ENCODE measurements around the gene MTCL1. TPM values are rescaled to one million over a fixed set of nuclear protein-coding genes. Genes with fewer than 3 reads are reported as not detected.

The MTCL1 gene
- total and polyA plus RNA-seq, 2 of the 8 experiments (the other 6 are each of a cell fraction or from before 2014, with no cell fraction given): 16.6 to 60.8 TPM

DNA sequence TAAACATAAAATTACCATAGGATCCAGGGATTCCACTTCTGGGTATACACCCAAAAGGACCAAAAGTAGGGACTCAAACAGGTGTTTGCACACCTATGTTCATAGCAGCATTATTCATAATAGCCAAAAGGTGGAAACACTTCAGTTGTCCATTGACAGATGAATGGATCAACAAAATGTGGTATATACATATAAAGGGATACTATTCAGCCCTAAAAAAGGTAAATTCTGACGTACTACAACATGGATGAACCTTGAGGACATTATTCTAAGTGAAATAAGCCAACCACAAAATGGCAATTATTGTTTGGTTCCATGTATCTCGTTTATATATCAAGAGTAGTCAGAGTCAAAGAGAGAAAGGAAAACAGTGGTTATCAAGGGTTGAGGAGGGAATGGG, 128.1 kb downstream of the MTCL1 start (continued):
- TF ChIP-seq, protein P1, sequence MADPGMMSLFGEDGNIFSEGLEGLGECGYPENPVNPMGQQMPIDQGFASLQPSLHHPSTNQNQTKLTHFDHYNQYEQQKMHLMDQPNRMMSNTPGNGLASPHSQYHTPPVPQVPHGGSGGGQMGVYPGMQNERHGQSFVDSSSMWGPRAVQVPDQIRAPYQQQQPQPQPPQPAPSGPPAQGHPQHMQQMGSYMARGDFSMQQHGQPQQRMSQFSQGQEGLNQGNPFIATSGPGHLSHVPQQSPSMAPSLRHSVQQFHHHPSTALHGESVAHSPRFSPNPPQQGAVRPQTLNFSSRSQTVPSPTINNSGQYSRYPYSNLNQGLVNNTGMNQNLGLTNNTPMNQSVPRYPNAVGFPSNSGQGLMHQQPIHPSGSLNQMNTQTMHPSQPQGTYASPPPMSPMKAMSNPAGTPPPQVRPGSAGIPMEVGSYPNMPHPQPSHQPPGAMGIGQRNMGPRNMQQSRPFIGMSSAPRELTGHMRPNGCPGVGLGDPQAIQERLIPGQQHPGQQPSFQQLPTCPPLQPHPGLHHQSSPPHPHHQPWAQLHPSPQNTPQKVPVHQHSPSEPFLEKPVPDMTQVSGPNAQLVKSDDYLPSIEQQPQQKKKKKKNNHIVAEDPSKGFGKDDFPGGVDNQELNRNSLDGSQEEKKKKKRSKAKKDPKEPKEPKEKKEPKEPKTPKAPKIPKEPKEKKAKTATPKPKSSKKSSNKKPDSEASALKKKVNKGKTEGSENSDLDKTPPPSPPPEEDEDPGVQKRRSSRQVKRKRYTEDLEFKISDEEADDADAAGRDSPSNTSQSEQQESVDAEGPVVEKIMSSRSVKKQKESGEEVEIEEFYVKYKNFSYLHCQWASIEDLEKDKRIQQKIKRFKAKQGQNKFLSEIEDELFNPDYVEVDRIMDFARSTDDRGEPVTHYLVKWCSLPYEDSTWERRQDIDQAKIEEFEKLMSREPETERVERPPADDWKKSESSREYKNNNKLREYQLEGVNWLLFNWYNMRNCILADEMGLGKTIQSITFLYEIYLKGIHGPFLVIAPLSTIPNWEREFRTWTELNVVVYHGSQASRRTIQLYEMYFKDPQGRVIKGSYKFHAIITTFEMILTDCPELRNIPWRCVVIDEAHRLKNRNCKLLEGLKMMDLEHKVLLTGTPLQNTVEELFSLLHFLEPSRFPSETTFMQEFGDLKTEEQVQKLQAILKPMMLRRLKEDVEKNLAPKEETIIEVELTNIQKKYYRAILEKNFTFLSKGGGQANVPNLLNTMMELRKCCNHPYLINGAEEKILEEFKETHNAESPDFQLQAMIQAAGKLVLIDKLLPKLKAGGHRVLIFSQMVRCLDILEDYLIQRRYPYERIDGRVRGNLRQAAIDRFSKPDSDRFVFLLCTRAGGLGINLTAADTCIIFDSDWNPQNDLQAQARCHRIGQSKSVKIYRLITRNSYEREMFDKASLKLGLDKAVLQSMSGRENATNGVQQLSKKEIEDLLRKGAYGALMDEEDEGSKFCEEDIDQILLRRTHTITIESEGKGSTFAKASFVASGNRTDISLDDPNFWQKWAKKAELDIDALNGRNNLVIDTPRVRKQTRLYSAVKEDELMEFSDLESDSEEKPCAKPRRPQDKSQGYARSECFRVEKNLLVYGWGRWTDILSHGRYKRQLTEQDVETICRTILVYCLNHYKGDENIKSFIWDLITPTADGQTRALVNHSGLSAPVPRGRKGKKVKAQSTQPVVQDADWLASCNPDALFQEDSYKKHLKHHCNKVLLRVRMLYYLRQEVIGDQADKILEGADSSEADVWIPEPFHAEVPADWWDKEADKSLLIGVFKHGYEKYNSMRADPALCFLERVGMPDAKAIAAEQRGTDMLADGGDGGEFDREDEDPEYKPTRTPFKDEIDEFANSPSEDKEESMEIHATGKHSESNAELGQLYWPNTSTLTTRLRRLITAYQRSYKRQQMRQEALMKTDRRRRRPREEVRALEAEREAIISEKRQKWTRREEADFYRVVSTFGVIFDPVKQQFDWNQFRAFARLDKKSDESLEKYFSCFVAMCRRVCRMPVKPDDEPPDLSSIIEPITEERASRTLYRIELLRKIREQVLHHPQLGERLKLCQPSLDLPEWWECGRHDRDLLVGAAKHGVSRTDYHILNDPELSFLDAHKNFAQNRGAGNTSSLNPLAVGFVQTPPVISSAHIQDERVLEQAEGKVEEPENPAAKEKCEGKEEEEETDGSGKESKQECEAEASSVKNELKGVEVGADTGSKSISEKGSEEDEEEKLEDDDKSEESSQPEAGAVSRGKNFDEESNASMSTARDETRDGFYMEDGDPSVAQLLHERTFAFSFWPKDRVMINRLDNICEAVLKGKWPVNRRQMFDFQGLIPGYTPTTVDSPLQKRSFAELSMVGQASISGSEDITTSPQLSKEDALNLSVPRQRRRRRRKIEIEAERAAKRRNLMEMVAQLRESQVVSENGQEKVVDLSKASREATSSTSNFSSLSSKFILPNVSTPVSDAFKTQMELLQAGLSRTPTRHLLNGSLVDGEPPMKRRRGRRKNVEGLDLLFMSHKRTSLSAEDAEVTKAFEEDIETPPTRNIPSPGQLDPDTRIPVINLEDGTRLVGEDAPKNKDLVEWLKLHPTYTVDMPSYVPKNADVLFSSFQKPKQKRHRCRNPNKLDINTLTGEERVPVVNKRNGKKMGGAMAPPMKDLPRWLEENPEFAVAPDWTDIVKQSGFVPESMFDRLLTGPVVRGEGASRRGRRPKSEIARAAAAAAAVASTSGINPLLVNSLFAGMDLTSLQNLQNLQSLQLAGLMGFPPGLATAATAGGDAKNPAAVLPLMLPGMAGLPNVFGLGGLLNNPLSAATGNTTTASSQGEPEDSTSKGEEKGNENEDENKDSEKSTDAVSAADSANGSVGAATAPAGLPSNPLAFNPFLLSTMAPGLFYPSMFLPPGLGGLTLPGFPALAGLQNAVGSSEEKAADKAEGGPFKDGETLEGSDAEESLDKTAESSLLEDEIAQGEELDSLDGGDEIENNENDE (IDR thresholded peaks at IDR 0.05; ENCODE audit: insufficient replicate concordance, low read length): no peak
- TF ChIP-seq TAF7 (optimal IDR thresholded peaks at IDR 0.05; ENCODE audit: borderline replicate concordance, low read depth, low read length) (no peak), JUN (IDR thresholded peaks at IDR 0.05; ENCODE audit: low read depth, low read length) (no peak), GABPA (IDR thresholded peaks at IDR 0.05; ENCODE audit: borderline replicate concordance, insufficient read depth, low read length) (no peak), SIRT6 (IDR thresholded peaks at IDR 0.05; ENCODE audit: low read length) (no peak), PHF8 (conservative IDR thresholded peaks at IDR 0.05; ENCODE audit: low read depth, low read length) (no peak)
